C4-2B (cell line): ENCODE data around the gene AGK.

Source experiments
- ZFX ChIP-seq: fragments of 450-650 bp; IDR thresholded peaks from 2 replicates; pipeline ENCODE4 v1.6.1; 2017
- TF ChIP-seq, protein P1 (sequence below): fragments of 450-650 bp; conservative IDR thresholded peaks from 2 replicates; pipeline ENCODE4 v1.5.1; 2017; ENCODE audit warnings: mild to moderate bottlenecking

DNA sequence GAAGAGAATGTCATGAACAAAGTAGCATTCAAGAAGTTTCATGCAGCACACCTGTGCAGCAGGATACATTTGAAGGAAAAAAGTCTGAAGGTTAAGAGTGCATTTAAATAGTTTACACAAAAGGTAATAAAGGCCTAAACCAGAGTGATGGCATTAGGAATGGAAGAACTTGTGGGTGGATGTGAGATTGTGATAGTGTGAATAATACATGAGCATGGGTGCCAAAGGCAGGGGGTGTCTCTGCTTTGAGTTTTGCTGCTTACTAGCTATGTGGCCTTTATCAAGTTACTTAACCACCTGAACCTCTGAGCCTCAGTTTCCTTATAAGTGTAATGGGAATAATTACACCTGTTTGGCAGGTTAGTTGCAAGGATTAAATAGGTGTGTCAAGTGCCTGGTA lies 21.0 kb downstream of the AGK start:
- TF ChIP-seq, protein P1, sequence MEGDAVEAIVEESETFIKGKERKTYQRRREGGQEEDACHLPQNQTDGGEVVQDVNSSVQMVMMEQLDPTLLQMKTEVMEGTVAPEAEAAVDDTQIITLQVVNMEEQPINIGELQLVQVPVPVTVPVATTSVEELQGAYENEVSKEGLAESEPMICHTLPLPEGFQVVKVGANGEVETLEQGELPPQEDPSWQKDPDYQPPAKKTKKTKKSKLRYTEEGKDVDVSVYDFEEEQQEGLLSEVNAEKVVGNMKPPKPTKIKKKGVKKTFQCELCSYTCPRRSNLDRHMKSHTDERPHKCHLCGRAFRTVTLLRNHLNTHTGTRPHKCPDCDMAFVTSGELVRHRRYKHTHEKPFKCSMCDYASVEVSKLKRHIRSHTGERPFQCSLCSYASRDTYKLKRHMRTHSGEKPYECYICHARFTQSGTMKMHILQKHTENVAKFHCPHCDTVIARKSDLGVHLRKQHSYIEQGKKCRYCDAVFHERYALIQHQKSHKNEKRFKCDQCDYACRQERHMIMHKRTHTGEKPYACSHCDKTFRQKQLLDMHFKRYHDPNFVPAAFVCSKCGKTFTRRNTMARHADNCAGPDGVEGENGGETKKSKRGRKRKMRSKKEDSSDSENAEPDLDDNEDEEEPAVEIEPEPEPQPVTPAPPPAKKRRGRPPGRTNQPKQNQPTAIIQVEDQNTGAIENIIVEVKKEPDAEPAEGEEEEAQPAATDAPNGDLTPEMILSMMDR, result no peak
- no peak for TF ChIP-seq ZFX
